PC-9 (cell line): ENCODE results near the gene ECE1.

Experiments used
- EZH2 ChIP-seq: fragments of 200-600 bp; sonication (generic); IDR thresholded peaks from 2 replicates; pipeline ENCODE4 v1.8.0; 2017; ENCODE audit warnings: antibody characterized with exemption, low read depth
- TF ChIP-seq, protein P1 (sequence below): fragments of 200-600 bp; sonication (generic); conservative IDR thresholded peaks from 2 replicates; pipeline ENCODE4 v1.6.1; 2017; ENCODE audit warnings: mixed run types, antibody characterized with exemption, mild to moderate bottlenecking, moderate library complexity

DNA sequence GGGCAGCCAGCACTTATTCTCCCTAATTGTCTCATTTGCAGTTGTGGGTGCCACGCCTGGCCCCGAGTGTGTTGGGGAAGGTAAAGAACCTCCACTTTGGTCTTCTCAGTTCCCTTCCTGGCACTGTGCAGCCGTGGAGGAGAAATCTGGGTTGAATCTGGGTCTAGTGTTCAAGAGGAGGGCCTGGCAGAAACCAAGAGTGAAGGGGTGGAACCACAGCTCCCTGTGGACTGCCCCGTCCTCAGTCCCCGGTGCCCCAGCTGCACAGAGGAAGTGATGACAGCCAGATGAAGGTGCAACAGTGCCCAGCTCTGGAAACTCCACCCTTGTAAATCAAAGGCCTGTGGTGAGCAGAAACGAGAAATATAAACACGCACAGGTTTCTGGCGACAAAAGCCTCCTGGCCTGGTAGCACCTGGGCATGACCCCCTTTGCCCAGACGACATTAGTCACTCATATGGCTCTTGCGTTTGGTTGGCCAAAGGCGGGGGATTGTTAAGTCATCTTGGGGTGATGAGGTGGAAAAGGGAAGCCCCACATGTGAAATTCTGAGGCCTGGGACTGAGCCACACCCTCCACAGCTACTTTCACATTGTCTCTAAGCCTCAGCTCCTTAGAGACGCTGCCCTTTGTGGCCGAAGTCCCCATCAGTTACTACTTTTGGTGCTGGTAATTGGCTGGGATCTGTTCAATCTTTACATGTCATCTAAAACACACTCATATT, 4.2 kb upstream of the ECE1 start:
- TF ChIP-seq, protein P1, sequence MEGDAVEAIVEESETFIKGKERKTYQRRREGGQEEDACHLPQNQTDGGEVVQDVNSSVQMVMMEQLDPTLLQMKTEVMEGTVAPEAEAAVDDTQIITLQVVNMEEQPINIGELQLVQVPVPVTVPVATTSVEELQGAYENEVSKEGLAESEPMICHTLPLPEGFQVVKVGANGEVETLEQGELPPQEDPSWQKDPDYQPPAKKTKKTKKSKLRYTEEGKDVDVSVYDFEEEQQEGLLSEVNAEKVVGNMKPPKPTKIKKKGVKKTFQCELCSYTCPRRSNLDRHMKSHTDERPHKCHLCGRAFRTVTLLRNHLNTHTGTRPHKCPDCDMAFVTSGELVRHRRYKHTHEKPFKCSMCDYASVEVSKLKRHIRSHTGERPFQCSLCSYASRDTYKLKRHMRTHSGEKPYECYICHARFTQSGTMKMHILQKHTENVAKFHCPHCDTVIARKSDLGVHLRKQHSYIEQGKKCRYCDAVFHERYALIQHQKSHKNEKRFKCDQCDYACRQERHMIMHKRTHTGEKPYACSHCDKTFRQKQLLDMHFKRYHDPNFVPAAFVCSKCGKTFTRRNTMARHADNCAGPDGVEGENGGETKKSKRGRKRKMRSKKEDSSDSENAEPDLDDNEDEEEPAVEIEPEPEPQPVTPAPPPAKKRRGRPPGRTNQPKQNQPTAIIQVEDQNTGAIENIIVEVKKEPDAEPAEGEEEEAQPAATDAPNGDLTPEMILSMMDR: no peak
- TF ChIP-seq EZH2: no peak
